Umbilical cord (tissue), 2 donors: ENCODE results near the gene BEST4. TPM values are rescaled to one million over a fixed set of nuclear protein-coding genes. Genes with fewer than 3 reads are reported as not detected.
A peak's percentile ranks its signal among the peaks of the same experiment; 100 is the strongest.
"Not testable (repeated sequence)": the region's sequence is repeated elsewhere in the genome, so short reads cannot be mapped to it uniquely, and the experiment has no call there.

Experiments used
- DNase-seq: peaks from one replicate; pipeline ENCODE4 v3.0.0-alpha.2; 2015; ENCODE audit warnings: low spot score
- total RNA-seq: library from RNA; depleted of rRNA; stranded (reverse); fragments of >200 nt; gene quantifications from one replicate; pipeline ENCODE4 v1.2.3, GENCODE V29; 2014; ENCODE audit warnings: low replicate concordance; ENCODE audit not compliant: insufficient read depth

BEST4 gene
- total RNA-seq, 1 donor from 2014 or later, result 0.48 TPM

DNA sequence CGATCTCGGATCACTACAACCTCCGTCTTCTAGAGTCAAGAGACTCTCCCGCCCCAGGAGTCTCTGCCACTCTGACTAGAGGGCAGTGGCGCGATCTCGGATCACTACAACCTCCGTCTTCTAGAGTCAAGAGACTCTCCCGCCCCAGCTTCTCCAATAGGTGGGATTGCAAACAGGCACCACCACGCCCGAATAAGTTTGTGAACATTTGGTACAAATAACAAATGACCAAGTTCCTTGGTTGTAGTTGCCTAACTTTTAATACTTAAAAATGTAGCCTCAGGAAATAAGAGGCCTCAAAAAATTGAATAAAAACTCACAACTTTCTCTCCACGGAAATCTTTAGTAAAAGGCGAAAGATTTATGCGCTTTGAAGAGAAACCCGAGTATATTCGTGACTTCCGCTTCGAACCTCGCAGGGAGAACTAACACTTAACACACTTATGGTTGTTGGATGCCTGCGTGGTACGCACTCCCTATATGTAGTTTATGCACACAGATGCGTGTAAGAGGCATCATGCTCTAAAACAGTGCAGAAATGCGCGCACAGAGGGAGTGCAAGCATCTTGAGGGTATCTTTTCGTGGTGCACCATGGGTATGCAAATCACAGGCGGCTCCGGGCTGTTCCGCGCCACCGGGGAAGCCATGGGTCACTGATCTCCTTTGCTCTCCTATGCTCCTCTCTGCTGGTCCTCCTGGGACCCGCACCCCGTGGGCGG is 31.8 kb upstream of the BEST4 start:
- peak; percentile 94 for DNase-seq

DNA sequence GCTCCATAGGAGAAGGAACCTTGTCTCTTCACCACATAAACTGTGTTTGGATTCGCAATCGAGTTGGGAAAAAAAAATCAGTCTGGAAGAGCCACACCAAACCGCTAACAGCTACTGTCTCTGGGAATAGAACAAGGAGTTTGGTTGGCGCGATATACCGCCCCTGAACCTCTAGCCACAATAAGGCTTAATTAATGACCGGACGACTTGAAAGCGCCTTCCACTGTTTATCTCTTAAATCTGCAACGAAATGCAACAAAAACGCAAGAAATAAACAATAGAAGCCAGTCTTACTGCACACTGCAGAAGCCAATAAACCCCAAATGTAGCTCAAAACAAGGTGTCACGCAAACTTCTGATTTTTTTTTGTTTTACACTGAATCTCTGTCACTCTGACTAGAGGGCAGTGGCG is 31.2 kb upstream of the BEST4 start:
- no peak for DNase-seq

DNA sequence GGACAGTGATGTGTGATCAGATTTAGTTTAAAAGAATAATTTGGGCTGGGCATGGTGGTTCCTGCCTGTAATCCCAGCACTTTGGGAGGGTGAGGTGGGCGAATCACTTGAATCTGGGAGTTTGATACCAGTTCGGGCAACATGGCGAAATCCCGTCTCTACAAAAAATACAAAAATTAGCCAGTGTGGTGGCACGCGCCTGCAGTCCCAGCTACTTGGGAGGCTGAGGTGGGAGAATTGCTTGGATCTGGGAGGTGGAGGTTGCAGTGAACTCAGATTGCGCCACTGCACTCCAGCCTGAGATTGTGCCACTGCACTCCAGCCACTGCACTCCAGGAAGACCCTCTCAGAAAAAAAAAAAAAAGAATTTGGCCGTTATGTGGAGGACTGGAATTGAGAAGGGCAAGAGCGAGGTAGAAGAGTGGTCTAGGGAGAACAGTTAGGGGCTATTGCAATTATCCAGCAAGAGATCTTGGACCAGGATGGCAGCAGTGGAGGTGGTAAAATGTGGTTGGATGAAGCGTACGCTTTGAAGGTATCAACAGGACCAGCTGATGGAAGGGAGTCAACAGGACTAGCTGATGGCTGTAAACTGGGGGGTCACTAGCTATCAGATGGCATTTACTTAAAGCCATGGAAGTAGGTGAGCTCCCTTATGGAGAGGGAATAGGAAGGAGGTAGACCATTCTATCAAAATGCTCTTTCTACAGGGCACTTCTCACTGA is 30.0 kb upstream of the BEST4 start:
- no peak for DNase-seq

DNA sequence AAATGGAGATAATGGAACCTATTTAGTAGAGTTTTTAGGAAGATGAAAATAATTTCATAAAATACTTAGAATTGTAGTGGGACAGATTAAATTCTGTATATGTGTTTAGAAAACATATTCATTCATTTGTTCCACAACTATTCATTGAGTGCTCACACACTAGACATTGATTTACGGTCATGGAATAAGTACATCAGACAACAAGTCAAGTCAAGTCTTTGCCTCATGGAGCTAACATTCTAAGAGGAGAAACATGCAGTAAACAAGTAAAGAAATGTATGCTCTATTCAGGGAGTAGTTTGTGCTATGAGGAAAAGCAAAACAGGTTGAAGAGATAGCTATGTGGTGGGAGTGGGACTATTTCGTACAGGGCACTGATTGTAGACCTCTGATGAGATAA is 29.3 kb upstream of the BEST4 start:
- no peak for DNase-seq

DNA sequence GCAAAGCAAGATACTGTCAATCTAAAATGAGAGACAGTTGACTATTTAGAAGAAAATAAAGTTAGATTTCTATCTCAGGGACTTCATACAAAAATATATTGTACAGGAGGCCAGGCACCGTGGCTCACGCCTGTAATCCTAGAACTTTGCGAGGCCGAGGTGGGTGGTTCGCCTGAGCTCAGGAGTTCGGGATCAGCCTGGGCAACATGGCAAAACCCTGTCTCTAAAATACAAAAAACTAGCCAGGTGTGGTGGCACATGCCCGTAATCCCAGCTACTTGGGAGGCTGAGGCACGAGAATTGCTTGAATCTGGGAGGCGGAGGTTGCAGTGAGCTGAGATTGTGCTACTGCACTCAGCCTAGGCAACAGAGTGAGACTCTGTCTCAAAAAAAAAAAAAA is 28.0 kb upstream of the BEST4 start:
- not testable (repeated sequence) for DNase-seq

DNA sequence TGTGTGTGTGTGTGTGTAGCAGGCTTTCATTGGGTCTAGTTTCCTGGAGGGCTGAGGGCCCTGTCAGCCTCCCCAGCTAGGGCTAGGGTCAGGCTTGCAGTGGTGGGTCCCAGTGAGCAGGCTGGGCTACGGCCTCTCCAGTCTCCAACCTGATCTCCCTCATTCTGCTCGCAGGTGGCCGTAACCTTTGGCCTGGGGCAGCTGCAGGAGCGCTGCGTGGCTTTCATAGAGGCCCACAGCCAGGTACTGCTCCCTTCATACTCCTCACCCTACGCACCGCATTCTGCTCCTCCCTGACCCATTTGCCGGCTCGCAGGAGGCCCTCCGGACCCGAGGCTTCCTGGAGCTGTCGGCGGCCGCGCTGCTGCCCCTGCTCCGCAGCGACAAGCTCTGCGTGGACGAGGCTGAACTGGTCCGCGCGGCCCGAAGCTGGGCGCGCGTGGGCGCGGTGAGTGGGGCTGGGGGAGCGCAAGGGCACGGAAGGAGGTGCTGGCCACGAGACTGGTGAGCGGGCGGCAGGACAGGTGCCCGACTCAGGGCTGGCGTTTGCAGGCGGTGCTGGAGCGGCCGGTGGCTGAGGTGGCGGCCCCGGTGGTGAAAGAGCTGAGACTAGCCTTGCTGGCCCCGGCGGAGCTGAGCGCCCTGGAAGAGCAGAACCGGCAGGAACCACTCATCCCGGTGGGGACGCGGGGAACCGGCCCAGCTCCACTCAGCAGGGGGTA is 25.0 kb upstream of the BEST4 start:
- no peak for DNase-seq

DNA sequence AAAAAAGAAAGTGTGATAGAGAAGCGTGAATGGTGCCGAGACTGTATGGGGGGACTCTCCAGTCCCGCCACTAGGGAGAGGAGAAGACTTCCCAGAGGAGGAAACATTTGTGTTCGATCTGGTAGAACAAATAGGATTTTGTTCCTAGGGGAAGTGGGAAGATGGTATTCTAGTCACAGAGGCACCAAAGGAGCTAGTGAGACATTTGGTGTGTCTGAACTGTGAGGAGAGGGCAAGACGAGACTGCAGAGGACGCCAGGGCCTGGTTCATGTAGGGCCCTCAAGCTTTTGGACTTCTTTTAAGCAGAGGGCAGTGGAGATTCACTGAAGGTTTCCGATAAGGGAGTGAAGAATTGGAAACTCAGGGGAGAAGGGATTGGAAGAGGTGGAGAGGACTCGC is 23.3 kb upstream of the BEST4 start:
- DNase-seq, result no peak

DNA sequence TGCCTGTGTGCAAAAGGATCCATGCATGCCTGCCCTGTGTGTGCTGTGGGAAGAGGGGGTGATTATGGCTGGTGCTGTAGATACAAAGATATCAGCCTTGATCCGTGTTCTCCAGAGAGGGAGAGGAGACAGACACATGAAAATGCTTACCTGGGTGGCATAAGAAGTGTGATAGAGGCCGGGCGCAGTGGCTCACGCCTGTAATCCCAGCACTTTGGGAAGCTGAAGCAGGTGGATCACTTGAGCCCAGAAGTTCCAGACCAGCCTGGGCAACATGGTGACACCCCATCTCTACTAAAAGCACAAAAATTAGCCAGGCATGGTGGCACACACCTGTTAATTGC is 22.8 kb upstream of the BEST4 start:
- not testable (repeated sequence) for DNase-seq

DNA sequence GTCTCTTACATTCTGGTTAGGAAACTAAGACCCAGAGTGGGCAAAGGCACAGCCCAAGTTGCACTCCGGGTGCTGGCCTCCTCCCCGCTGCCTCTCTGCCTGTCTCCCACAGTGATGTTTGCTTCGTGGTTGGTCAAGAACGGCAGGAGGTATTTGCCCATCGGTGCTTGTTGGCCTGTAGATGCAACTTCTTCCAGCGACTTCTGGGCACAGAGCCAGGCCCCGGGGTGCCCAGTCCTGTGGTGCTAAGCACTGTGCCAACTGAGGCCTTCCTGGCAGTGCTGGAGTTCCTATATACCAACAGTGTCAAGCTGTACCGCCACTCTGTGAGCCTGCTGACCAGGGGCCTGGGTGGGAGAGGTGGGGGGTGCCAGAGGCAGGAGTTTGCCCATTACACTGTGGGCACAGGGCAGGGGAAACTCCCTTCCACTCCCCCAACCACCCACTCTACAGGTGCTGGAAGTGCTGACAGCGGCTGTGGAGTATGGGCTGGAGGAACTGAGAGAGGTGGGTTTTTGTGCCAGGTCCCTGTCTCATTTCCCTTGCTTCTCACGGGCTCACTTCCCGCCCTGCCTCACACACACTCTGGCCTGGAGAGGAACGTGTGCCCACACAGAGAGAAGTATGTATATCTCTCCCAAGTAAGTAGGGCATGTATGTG is 22.3 kb upstream of the BEST4 start:
- DNase-seq, result no peak

DNA sequence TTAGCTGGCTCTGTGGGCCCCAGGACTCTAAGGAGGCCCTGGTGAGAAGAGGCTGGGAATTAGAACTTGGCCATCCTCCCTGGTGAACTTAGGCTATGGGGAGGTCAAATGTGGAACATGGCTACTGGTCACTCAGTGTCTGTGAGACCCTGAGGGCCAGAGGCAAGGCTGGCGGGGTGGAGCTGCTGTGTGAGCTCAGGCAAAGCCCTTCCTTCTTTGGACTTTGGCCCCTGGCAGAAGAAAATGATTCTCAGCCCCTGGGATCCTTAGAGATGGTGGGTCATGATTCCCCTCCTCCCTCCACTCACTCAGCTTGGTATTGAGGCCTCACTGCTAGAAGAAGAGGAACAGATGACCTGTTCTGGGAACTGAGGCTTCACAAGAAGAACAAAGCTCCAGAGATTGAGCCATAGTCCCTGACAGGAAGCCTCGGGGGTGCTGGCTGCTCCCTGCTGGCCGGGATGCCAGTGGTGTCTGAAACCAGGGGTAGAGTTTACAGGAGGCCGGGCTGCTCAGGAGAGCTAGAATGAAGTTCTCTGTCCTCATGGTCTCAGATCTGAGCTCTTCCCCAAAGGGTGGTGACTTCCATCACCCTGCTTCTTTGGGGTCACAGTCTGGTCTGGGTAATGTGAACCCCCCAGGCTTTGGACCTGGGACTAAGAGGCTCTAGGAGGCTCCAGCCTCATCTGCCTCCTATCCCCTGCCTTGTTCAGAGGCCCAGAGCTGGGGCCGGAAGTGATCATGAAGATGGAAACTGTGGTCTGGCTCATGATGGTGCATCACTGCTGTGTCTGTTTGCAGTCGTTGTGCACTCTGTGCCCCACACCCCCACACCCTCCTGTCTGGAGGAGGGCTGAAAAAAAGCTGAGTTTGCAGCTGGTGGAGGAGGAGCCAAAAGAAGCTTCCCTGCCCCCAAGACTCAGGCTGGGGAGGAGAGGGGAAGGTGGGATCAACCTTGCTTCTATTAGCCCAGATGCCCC is 21.3 kb upstream of the BEST4 start:
- DNase-seq, result peak; percentile 84

DNA sequence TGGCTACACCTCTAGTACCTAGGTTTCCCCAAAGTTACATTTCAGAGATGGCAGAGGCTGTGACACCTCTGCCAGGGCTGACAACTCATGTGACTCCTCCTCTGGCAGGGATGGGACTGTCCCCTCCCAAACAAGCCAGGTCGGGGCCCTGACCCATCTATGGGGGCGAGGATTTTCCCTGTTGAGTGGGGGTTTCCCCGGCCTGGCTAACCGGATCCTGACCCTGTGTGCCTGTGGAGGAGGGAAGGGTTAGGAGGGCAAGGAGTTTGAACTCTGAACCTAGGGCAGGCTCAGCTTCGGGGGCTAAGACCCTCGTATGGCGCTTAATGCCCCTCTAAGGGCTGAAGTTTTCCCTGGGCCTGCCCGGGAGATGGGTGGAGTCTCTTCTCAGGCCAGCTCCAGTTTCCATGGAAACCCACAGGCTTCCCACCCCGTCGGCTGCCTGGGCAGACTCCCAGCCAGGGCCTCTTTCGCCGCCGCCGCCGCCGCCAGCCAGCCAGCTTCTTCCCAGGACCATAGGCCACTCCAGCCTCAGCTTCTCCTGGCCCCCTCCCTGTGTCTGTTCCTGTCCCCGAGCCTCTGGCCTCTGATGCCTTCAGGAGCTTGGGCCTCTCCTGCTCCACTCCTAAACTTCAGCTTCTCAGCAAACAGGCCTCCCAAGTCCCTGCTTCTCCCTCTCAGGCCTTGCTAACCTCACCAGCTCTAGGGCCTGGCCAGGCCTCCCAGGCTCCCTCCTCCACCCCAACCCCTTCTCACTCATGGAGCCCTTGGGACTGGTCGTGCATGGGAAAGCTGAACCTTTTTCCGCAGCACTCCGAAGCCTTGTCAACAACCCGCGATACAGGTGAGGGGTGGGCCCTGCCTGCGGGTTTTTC is 20.3 kb upstream of the BEST4 start, which contains the start of gene BTBD19:
Gene BTBD19 (plus strand): TSS at position 461 of the 875 bp plus-strand sequence. CDS start 298 bp downstream, at position 759.
- DNase-seq, result peak; percentile 97

DNA sequence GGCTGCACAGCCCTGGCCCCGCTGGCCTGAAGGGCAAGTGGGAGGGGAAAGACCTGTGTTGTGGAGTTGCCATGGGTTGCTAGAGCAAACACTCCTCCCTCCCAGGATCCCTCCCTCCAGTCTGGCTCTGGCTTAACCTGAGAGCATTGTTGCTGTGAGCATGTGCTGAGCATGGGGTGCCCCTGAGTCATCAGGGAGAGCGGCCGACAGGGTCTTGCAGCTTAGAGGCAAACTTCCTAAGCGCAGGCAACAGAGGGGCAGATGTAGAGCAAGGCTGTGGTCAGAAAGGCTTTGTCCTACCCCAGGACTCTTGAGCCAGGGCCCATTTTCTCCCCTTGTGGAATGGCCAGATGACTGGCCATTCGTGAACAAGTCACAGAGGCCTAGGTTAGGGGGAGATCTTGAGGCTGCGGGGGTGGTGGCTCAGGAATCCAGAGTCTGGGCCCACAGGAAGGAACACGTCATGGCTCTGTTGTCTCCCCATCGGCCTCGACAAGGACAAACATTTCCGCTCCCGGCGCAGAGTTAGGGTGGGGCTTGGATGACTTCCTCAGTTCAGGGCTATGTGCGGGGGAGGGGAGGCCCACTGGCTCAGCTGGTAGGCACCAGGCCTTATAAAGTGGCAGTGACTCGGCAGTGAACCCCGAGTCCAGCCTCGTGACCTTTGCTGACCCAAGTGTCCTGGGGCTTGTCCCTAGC is 19.5 kb upstream of the BEST4 start:
- peak; percentile 98 for DNase-seq

DNA sequence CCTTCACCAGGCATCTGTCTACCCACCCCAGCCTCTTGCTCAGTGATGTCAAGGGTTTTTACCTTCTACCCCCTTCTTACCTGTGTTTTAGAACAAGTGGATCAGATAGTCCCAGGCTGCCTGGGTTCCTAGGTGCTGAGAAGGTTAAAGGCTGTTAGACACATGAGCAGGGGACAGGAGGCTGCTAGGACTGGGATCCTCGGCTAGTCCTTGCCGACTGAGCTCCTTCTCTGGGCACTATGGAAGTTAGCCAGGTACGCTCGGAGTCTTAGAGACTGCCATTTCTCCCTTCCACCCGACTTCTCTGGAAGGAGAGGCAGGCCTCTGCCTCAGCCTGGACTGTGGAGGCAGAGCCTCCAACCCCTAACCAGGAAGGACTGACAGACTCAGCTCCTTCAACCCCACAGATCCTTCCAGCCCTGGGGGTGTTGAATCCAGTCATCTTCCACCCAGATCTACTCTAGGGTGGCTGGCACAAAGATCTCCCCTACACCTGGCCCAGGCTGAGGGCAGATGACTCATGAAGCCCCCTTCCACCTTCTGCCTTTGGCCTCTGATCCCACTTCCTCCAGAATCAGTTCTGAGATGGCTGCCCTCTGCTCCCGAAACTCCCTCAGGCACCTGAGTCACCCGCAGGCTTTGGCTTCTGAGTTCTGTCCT is 18.9 kb upstream of the BEST4 start, which contains the start of gene DYNLT4:
Gene DYNLT4 (minus strand): TSS at position 648 of the 660 bp plus-strand sequence. CDS start 683 bp downstream, outside the sequence.
- DNase-seq, result no peak

DNA sequence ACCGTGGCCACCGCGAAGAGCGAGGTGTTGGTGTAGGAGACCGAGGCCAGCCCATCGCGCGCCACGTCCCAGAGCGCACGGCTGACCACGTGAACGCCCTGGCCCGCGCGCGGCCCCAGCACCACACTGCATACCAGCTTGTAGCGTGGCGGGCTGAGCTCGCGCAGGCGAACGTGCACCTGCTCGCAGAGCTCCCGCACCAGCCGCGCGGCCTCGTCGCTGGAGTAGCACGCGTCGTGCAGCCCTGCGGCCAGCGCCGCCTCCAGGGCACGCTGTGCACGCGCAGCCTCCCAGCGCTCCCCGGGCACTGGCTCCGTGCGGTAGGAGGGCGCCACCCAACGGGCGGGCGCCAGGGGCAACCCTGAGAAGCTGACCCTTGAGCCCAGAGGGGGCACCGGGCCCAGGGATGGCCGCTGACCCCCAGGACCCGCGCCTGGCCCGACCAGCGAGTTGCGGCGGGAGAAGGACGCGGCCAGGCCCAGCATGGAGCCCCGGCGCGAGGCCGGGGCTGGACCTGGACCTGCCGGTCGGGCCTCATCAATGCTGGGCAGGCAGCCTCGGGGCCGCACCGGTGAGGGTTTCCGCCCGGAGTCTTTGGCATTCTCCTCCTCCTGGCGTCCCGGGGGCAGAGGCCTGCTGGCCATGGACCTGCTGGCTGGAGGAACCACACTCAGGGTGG is 18.2 kb upstream of the BEST4 start:
- DNase-seq, result no peak

DNA sequence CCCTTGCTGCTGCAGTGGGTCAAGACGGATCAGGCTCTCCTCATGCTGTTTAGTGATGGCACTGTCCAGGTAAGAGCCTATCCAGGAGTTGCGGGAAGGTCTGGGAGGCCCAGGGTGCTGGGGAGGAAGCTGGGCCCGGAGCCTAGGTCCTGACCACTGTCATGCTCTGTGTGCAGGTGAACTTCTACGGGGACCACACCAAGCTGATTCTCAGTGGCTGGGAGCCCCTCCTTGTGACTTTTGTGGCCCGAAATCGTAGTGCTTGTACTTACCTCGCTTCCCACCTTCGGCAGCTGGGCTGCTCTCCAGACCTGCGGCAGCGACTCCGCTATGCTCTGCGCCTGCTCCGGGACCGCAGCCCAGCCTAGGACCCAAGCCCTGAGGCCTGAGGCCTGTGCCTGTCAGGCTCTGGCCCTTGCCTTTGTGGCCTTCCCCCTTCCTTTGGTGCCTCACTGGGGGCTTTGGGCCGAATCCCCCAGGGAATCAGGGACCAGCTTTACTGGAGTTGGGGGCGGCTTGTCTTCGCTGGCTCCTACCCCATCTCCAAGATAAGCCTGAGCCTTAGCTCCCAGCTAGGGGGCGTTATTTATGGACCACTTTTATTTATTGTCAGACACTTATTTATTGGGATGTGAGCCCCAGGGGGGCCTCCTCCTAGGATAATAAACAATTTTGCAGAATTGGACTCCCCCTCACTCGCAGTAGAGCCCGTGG is 17.5 kb upstream of the BEST4 start:
- no peak for DNase-seq

DNA sequence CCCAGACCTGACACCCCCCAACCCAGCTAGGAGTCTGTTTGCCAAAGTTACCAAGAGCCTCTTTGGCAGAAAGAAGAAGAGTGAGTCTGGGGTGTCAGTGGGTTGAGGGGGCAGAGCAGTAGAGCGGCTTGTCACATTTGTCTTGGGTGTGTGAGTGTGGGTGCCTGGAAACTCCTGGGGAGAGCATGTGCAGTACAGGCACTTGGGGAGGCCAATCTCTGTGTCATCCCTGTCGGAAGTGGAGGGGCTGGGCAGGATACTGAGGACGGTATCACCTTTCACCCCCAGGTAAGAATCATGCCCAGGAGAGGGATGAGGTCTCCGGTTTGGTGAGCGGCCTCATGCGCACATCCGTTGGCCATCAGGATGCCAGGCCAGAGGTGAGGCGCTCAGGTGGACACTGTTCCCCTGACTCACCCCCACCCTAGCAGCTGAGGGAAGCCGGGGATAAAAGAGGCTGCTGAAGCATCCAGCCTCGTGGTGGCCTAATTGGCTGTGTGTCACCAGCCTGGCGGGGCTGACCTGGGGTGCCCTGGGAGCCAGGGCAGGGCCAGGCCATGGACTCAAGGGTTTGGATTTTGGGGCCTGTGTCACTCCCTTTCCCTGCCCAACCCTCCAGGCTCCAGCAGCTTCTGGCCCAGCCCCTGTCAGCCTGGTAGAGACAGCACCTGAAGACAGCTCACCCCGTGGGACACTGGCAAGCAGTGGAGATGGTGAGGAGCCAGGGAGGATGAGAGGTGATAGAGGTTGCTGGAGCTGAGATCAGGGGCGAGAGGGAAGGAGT is 15.5 kb upstream of the BEST4 start:
- no peak for DNase-seq

DNA sequence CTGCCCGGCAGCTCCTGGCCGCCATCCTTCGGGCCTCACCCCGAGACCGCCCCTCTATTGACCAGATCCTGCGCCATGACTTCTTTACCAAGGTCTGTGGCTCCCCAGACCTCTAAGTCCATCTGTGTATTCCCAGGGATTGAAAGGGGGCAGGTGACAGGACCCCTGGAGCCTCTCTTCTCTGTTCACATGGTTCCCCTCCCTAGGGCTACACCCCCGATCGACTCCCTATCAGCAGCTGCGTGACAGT is 15.0 kb upstream of the BEST4 start:
- no peak for DNase-seq
